Tibial artery (tissue), 4 donors: ENCODE measurements around the gene CLIP3.

Experiments used
- DNase-seq, 2 donors: peaks; one replicate each; pipeline ENCODE4 v3.0.0-alpha.2; 2019
- H3K27ac ChIP-seq, 2 donors: fragments of 200-600 bp; sonication (generic) in 1 of 2; 1 replicate in 1 of 2; 2 replicates in 1 of 2; pipeline ENCODE4 v1.5.1; 2018 to 2019; ENCODE audit warnings: mild to moderate bottlenecking in 1 of 2
- H3K27me3 ChIP-seq, 2 donors: fragments of 200-600 bp; sonication (generic) in 1 of 2; one replicate each; pipeline versions ENCODE4 v1.5.1 to v1.6.0; 2016 to 2019
- H3K36me3 ChIP-seq, 3 donors: fragments of 200-600 bp; sonication (generic) in 2 of 3; one replicate each; pipeline ENCODE4 v1.5.1; 2016 to 2019; ENCODE audit warnings: mild to moderate bottlenecking in 2 of 3
- H3K4me1 ChIP-seq, 4 donors: fragments of 200-600 bp; sonication (generic) in 2 of 4; 1 replicate in 3 of 4; 2 replicates in 1 of 4; pipeline ENCODE4 v1.5.1; 2016 to 2019
- H3K4me3 ChIP-seq, 2 donors: fragments of 200-600 bp; sonication (generic) in 1 of 2; 1 replicate in 1 of 2; 2 replicates in 1 of 2; pipeline ENCODE4 v1.5.1; 2018 to 2019; ENCODE audit warnings: mild to moderate bottlenecking in 2 of 2
- H3K9me3 ChIP-seq, 3 donors: fragments of 200-600 bp; sonication (generic) in 1 of 3; one replicate each; pipeline ENCODE4 v1.5.1; 2016 to 2019
- CTCF ChIP-seq, 2 experiments: fragments of 200-600 bp in 1 of 2; fragments of 450-650 bp in 1 of 2; IDR thresholded peaks; one replicate each; pipeline ENCODE4 v1.5.1; 2017 to 2019; ENCODE audit warnings: antibody characterized with exemption in 2 of 2, mild to moderate bottlenecking in 1 of 2, moderate library complexity in 1 of 2
- intact Hi-C: fragments of 100-400 bp; cut with DNase I; formaldehyde crosslinking; loops from one replicate; pipeline ENCODE4 v1.15.0; 2023; ENCODE audit warnings: low total_unique reads

CLIP3 gene

GRCh38 chr19:36032251-36033104 lies at the start of gene CLIP3:
Gene CLIP3, minus strand, starts transcription at chr19:36032873. Its CDS starts 516 bp downstream, at chr19:36032357.
- peaks cover 0 to 19% (median 12%) of the 10 kb centered on the region in 4 donors for H3K4me1 ChIP-seq
- peak within 1 kb of the TSS; percentile 79 to 85 for H3K27ac ChIP-seq
- peak within 1 kb of the TSS; percentile 69 to 84 for H3K4me3 ChIP-seq
- intact Hi-C loops = no loop called here
- TF ChIP-seq CTCF (IDR thresholded peaks at IDR 0.05) = peak; percentile 20 to 33
- no peaks in the 10 kb centered on the region for H3K9me3 ChIP-seq
- peaks cover 0 to 24% (median 4%) of the 10 kb centered on the region in 3 donors for H3K36me3 ChIP-seq
- H3K27me3 ChIP-seq = no peaks in the 10 kb centered on the region
- DNase-seq = peak; percentile 62 to 86

- no peaks in the 10 kb centered on the region for H3K36me3 ChIP-seq
- intact Hi-C loops = no loop called here
- DNase-seq = no peak
- TF ChIP-seq CTCF (IDR thresholded peaks at IDR 0.05) = no peak
- no peaks in the 10 kb centered on the region for H3K9me3 ChIP-seq
- H3K4me3 ChIP-seq = no peak overlapping the region
- H3K27me3 ChIP-seq = no peaks in the 10 kb centered on the region
- no peaks in the 10 kb centered on the region for H3K4me1 ChIP-seq
- H3K27ac ChIP-seq = no peak overlapping the region
These were observed 49.2 kb upstream of the CLIP3 start for GRCh38 chr19:36081894-36082293.

GRCh38 chr19:36081385-36081784 lies 48.7 kb upstream of the CLIP3 start:
- Histone ChIP-seq H3K9me3 (no peaks in the 10 kb centered on the region), H3K4me3 (no peak overlapping the region), H3K4me1 (no peaks in the 10 kb centered on the region), H3K27ac (no peak overlapping the region), H3K27me3 (no peaks in the 10 kb centered on the region), H3K36me3 (no peaks in the 10 kb centered on the region)
- no peak for TF ChIP-seq CTCF (IDR thresholded peaks at IDR 0.05)
- intact Hi-C loops = no loop called here
- no peak for DNase-seq

GRCh38 chr19:36079389-36079945 lies 46.8 kb upstream of the CLIP3 start:
- H3K4me3 ChIP-seq = no peak overlapping the region
- TF ChIP-seq CTCF (IDR thresholded peaks at IDR 0.05) = no peak
- intact Hi-C loops = no loop called here
- no peaks in the 10 kb centered on the region for H3K9me3 ChIP-seq
- no peaks in the 10 kb centered on the region for H3K4me1 ChIP-seq
- no peak for DNase-seq
- no peaks in the 10 kb centered on the region for H3K27me3 ChIP-seq
- H3K27ac ChIP-seq = no peak overlapping the region
- no peaks in the 10 kb centered on the region for H3K36me3 ChIP-seq

- TF ChIP-seq CTCF (IDR thresholded peaks at IDR 0.05) = no peak
- H3K4me1 ChIP-seq = no peaks in the 10 kb centered on the region
- intact Hi-C loops = no loop called here
- no peaks in the 10 kb centered on the region for H3K36me3 ChIP-seq
- H3K27me3 ChIP-seq = no peaks in the 10 kb centered on the region
- H3K27ac ChIP-seq = no peak overlapping the region
- no peak overlapping the region for H3K4me3 ChIP-seq
- H3K9me3 ChIP-seq = no peaks in the 10 kb centered on the region
- no peak for DNase-seq
These were observed 40.6 kb upstream of the CLIP3 start for GRCh38 chr19:36073121-36073876.
